ENCODE data around the gene ARHGAP22.

The ARHGAP22 gene

DNA sequence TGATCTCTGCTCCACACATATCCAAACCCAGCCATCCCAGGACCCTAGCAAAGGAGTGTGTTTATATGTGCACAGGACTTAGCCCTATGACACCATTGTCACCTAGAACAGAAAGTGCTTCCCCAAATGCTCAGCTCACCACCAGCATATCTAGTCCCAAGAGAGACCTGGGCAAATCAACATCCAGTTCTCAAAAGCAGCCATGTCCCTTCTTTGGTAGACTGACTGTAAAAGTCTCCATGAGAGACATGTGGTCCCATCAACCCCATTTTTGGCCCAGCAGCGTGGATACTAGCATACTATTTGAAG, 20.9 kb upstream of the ARHGAP22 start:
- H3K27ac Mint-ChIP-seq: no peak overlapping the region
- ATAC-seq (replicated peaks) (peak; percentile 87 to 95), DNase-seq (no peak)
- H3K27me3 Mint-ChIP-seq: peaks cover 22 to 27% of the 10 kb centered on the region in 2 donors
- H3K9me3 Mint-ChIP-seq: no peaks in the 10 kb centered on the region
- no peak overlapping the region for H3K4me3 Mint-ChIP-seq
- H3K4me1 Mint-ChIP-seq: peaks cover 28 to 48% of the 10 kb centered on the region in 2 donors
- peaks cover 0 to 3% of the 10 kb centered on the region in 2 donors for H3K36me3 Mint-ChIP-seq

DNA sequence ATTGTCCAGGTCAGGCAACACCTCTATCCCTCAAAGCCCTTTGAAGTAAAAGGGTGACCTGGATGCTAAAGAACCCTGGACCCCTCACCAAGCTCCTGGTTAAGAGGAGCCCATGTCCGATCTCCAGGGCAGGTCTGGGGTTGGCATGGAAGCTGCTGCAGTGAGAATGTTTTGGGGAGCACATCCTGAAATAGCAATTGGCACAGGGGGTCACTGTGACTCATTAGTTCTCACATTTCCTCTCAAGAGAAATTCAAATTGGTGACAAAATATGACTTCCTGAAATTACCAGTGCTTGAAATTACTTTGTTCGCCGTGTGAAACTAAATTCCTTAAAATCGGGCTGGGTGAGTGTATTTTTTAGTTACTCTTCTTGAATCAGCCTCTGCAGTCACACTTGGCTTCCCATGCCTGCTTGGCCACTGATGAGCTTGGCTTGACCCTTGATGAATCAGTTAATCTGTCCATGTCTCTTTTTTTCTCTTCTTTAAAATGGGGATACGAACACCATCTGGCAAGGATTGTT, 18.8 kb upstream of the ARHGAP22 start:
- H3K27ac Mint-ChIP-seq: no peak overlapping the region
- ATAC-seq (replicated peaks) (no peak), DNase-seq (no peak)
- H3K4me3 Mint-ChIP-seq: no peak overlapping the region
- peaks cover 29 to 48% of the 10 kb centered on the region in 2 donors for H3K4me1 Mint-ChIP-seq
- peaks cover 0 to 3% of the 10 kb centered on the region in 2 donors for H3K36me3 Mint-ChIP-seq
- no peaks in the 10 kb centered on the region for H3K9me3 Mint-ChIP-seq
- peaks cover 20 to 36% of the 10 kb centered on the region in 2 donors for H3K27me3 Mint-ChIP-seq

- ATAC-seq (replicated peaks) (no peak), DNase-seq (no peak)
- Mint-ChIP-seq H3K4me3 (no peak overlapping the region), H3K9me3 (no peaks in the 10 kb centered on the region), H3K36me3 (peaks cover 0 to 3% of the 10 kb centered on the region in 2 donors), H3K4me1 (peaks cover 29 to 48% of the 10 kb centered on the region in 2 donors), H3K27ac (peak overlapping the region; percentile 14), H3K27me3 (peaks cover 20 to 39% of the 10 kb centered on the region in 2 donors)
Observed at GRCh38 chr10:48623009-48623408, 18.1 kb upstream of the ARHGAP22 start.

DNA sequence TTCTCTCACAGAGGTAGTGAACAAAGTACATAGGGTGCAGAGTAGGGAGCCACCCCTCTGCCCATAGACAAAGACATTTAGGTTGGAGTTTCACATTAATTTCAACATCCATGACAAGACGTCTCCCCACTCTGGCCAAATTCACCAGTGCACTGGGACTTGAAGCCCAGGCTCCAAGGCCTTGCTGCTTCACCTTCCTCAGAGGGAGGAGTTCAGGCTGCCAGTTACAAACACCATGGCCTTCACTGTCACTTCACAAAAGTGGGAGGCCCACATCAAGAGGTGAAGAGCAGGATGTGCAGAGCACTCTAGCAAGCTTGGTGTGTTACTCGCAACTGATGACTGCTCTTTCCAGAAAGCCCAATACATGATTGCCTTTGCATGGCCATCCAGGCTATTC, 15.8 kb upstream of the ARHGAP22 start:
- ATAC-seq (replicated peaks) (no peak), DNase-seq (no peak)
- Mint-ChIP-seq H3K9me3 (no peaks in the 10 kb centered on the region), H3K4me3 (no peak overlapping the region), H3K4me1 (peaks cover 21 to 31% of the 10 kb centered on the region in 2 donors), H3K27ac (no peak overlapping the region), H3K27me3 (peaks cover 21 to 51% of the 10 kb centered on the region in 2 donors), H3K36me3 (peaks cover 0 to 3% of the 10 kb centered on the region in 2 donors)

GRCh38 chr10:48616436-48616835, 11.6 kb upstream of the ARHGAP22 start:
- H3K27me3 Mint-ChIP-seq: peaks cover 22 to 58% of the 10 kb centered on the region in 2 donors
- peaks cover 1 to 7% of the 10 kb centered on the region in 2 donors for H3K36me3 Mint-ChIP-seq
- no peak overlapping the region for H3K4me3 Mint-ChIP-seq
- peaks cover 5 to 11% of the 10 kb centered on the region in 2 donors for H3K4me1 Mint-ChIP-seq
- DNase-seq: no peak
- no peak overlapping the region for H3K27ac Mint-ChIP-seq
- ATAC-seq (replicated peaks): no peak
- no peaks in the 10 kb centered on the region for H3K9me3 Mint-ChIP-seq

DNA sequence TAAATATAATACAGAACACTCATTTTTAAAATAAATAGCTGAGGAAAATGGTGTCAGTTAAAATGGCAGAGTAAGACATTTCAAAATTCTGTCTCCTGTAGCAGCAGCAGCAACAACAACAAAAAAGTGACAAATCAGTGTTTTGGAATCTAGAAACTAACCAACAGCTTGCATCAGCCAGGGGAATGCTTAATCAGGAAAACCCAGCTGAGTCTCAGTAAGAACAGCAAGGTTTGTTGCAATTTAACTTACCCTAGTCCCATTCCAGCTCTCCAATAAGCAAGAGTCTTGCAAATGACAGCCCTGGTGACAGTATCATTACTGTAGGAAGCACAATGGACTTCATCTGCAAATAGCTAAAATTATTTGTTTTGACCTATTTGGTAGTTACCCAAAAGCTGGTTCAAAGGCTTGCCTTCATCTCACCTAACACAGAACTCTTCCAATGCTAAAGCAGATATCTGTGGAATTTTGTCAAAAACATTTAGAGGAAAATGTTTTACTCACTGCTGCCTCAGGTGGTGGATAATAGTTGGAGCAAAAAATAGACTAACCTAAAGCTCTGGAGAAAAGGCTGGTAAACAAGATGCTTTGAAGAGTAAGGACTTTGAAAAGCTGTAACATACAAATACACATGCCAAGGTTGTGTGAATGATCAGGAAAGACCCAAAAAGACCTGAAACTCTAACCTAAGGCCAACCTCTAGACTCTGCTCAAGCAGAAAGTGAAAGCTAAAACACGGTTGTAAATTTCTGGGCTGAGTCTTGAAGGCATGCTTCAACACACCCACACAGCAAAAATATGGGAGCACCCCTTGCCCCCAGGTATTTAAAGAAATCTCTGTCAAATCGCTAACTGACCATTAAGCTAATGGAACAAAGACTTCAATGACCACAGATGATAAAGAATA, 9.9 kb upstream of the ARHGAP22 start:
- peaks cover 1 to 7% of the 10 kb centered on the region in 2 donors for H3K36me3 Mint-ChIP-seq
- peaks cover 26 to 52% of the 10 kb centered on the region in 2 donors for H3K27me3 Mint-ChIP-seq
- H3K4me1 Mint-ChIP-seq: peaks cover 11 to 20% of the 10 kb centered on the region in 2 donors
- H3K4me3 Mint-ChIP-seq: peak overlapping the region in 1 of 2 donors; percentile 4
- no peaks in the 10 kb centered on the region for H3K9me3 Mint-ChIP-seq
- H3K27ac Mint-ChIP-seq: no peak overlapping the region
- peak; percentile 31 to 45 for ATAC-seq (replicated peaks)
- no peak for DNase-seq

DNA sequence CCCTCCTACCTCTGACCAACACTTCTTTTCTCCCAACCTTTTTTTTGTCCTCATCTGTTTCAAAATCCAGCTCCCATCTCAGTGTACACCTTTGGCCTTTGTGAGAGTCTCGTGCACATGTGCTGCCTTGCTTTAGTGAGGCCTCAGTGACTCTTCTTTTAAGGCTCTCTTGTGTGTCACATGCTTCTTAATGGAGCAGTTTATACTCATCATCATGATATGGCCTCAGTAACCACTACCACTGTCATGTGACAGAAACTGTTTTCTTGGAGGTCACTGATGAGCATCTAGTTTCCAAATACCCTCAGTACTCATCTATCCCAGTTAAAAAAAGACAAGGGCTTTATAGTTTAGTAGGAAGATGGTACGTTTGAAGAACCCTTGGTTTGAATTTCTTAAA, 8.1 kb upstream of the ARHGAP22 start:
- peaks cover 14 to 26% of the 10 kb centered on the region in 2 donors for H3K4me1 Mint-ChIP-seq
- H3K27ac Mint-ChIP-seq: peak overlapping the region; percentile 15
- peak in 1 of 2 donors; percentile 33 for ATAC-seq (replicated peaks)
- no peaks in the 10 kb centered on the region for H3K9me3 Mint-ChIP-seq
- peaks cover 20 to 35% of the 10 kb centered on the region in 2 donors for H3K27me3 Mint-ChIP-seq
- H3K36me3 Mint-ChIP-seq: peaks cover 1 to 7% of the 10 kb centered on the region in 2 donors
- DNase-seq: no peak
- no peak overlapping the region for H3K4me3 Mint-ChIP-seq

GRCh38 chr10:48612236-48612943, 7.5 kb upstream of the ARHGAP22 start:
- peaks cover 1 to 7% of the 10 kb centered on the region in 2 donors for H3K36me3 Mint-ChIP-seq
- DNase-seq: no peak
- H3K27me3 Mint-ChIP-seq: peaks cover 20 to 31% of the 10 kb centered on the region in 2 donors
- peaks cover 16 to 33% of the 10 kb centered on the region in 2 donors for H3K4me1 Mint-ChIP-seq
- no peak for ATAC-seq (replicated peaks)
- peak overlapping the region; percentile 7 for H3K27ac Mint-ChIP-seq
- no peak overlapping the region for H3K4me3 Mint-ChIP-seq
- H3K9me3 Mint-ChIP-seq: no peaks in the 10 kb centered on the region

DNA sequence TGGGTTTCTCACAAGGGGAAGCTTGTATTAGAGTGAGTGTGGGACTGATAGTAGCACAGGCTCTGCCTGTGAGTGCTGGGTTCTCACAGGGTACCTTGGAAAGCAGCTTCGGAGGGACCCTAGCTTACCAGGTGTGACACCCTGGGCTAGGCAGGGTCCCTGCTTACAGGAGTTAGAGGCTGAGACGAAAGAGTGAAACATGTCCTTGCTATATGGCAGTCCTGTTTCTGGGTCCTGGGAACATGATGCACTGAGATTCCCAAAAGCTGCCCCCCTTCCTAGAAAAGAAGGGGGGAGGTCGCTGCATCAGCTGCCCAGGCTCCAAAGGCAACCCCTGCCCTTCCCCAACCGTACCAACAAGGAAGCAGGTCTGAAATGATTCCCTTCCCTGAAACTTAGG, 6.3 kb upstream of the ARHGAP22 start:
- DNase-seq (no peak), ATAC-seq (replicated peaks) (no peak)
- no peak overlapping the region for H3K4me3 Mint-ChIP-seq

GRCh38 chr10:48610585-48611093, 5.8 kb upstream of the ARHGAP22 start:
- Mint-ChIP-seq H3K27ac (no peak overlapping the region), H3K27me3 (peaks cover 26 to 40% of the 10 kb centered on the region in 2 donors), H3K4me3 (no peak overlapping the region), H3K4me1 (peaks cover 29 to 50% of the 10 kb centered on the region in 2 donors), H3K36me3 (peaks cover 1 to 7% of the 10 kb centered on the region in 2 donors), H3K9me3 (no peaks in the 10 kb centered on the region)
- ATAC-seq (replicated peaks): no peak
- no peak for DNase-seq

More for the DNA sequence above, 6.3 kb upstream of the ARHGAP22 start:
- peaks cover 24 to 45% of the 10 kb centered on the region in 2 donors for H3K4me1 Mint-ChIP-seq
- no peaks in the 10 kb centered on the region for H3K9me3 Mint-ChIP-seq
- no peak overlapping the region for H3K27ac Mint-ChIP-seq
- H3K36me3 Mint-ChIP-seq: peaks cover 1 to 7% of the 10 kb centered on the region in 2 donors
- H3K27me3 Mint-ChIP-seq: peaks cover 24 to 40% of the 10 kb centered on the region in 2 donors

GRCh38 chr10:48609899-48610584, 5.2 kb upstream of the ARHGAP22 start:
- peak; percentile 37 to 69 for ATAC-seq (replicated peaks)
- no peak for DNase-seq
- Mint-ChIP-seq H3K36me3 (peaks cover 1 to 7% of the 10 kb centered on the region in 2 donors), H3K4me3 (no peak overlapping the region), H3K27ac (no peak overlapping the region), H3K27me3 (peaks cover 25 to 38% of the 10 kb centered on the region in 2 donors), H3K4me1 (peaks cover 32 to 55% of the 10 kb centered on the region in 2 donors), H3K9me3 (no peaks in the 10 kb centered on the region)

DNA sequence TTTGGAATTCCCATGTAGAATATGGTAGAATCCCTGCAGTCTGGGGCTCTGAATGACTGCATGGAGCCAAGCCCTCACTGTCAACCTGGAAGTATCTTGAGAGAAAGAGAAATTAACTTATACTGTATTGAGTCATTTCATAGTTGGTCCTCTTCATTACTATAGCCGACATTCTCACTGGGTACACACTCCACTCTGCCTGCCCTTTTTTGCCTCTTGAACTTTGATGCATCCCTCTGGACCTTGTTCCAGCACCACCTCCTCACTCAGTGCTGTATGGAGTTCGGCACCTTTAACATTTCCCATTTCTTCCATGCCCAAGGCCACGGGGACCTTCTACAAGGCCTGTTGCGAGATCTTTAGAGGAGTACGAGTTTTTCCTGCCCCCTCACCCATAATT, 4.6 kb upstream of the ARHGAP22 start:
- peaks cover 33 to 53% of the 10 kb centered on the region in 2 donors for H3K4me1 Mint-ChIP-seq
- no peak for DNase-seq
- no peaks in the 10 kb centered on the region for H3K9me3 Mint-ChIP-seq
- H3K36me3 Mint-ChIP-seq: peaks cover 1 to 7% of the 10 kb centered on the region in 2 donors
- peaks cover 25 to 38% of the 10 kb centered on the region in 2 donors for H3K27me3 Mint-ChIP-seq
- ATAC-seq (replicated peaks): no peak
- H3K4me3 Mint-ChIP-seq: no peak overlapping the region
- no peak overlapping the region for H3K27ac Mint-ChIP-seq

DNA sequence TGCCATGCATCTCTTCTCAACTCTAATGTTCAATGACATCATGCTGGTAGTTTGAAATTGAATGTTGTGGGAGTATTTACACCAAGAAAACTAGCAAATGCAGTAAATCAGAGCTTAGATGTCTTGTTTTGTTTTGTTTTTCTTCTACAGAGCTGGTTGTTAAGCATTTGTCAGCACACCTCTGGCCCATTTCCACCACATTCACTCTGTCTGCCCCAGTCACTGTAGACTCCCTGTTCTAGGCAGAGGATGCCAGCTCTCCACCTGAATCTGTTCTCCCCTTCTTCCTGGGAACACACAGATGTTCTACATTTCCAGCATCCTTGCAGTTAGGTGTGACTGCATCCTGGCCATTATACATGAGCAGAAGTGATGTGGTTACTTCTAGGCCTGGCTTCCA, 4.1 kb upstream of the ARHGAP22 start:
- no peak for ATAC-seq (replicated peaks)
- Mint-ChIP-seq H3K36me3 (peaks cover 4 to 10% of the 10 kb centered on the region in 2 donors), H3K27me3 (peaks cover 28 to 39% of the 10 kb centered on the region in 2 donors), H3K9me3 (no peaks in the 10 kb centered on the region), H3K27ac (no peak overlapping the region), H3K4me1 (peaks cover 37 to 57% of the 10 kb centered on the region in 2 donors), H3K4me3 (no peak overlapping the region)
- DNase-seq: no peak

Data from stimulated activated naive B cell treated with anti-CD40 and anti-IgM and Interleukin-4, amounts not matched to agents 10 μg/mL and 1 μg/mL and 100 μg/mL, for 72 hours (primary cell).